ENCODE measurements around the gene PTPRB. TPM values are rescaled to one million over a fixed set of nuclear protein-coding genes. Genes with fewer than 3 reads are reported as not detected.

PTPRB gene
- total RNA-seq, 1 experiment from 2014 or later: not detected

DNA sequence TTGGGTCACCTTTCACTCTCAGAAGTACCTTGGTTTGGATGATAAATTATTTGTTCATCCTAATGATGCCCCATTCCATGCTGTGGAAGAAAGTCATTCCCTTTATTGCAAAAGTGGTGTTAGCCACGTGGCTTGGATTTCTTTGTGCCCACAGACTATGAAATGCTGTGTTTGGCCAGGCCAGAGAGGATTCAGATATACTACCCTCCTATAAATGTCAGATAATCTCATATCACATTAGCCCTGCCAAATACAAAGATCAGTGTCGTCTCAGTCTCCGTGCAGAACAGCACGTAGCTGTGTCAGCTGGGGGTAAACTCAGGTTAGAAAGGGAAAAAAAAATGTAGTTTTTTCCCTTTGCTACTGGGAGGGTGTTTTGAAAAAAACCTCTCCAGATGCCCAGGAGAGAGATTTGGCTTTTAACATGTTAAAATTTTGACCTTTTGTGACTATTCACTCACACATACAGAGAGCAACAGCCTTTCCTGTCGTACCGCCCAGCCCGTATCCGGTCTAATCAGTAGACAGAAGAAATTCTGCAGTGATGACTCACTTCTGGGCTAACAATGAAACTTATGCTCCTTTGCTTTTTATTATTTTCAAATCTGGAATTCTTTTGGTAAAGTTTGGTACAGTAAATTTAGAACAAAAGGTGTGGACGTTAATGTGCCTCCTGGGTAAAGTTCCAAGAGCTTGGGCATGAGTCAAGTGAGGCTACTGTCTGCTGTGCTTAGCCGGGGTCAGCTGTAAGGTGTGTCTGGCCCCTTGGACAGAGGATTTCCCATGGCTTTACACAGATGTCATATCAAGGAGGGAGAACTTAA lies 8.5 kb upstream of the PTPRB start:
- in situ Hi-C loops (cut with HindIII; ENCODE audit: low sequenced_read_pairs): no loop called here
- peak; percentile 35 for DNase-seq (ENCODE audit: low spot score)

DNA sequence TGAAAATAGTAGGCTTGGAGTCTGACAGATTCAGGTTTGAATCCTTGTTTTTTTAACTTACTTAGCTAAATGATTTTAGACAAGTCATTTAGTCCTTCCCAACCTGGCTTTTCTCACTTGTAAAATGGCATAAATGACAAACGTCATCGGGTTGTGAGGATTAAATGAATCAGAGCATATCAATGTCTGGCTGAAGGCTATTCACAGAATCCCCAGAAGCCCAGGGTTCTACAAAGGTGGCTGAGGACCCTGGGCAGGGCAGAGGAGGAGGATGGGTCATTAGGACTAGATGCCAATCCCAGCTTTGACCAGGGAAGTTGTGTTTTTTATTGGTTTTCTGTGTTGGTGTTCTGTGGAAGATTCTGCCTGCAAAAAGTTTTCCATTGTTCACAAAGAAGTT lies 7.6 kb upstream of the PTPRB start:
- in situ Hi-C loops (cut with HindIII; ENCODE audit: low sequenced_read_pairs): no loop called here
- DNase-seq (ENCODE audit: low spot score): no peak

DNA sequence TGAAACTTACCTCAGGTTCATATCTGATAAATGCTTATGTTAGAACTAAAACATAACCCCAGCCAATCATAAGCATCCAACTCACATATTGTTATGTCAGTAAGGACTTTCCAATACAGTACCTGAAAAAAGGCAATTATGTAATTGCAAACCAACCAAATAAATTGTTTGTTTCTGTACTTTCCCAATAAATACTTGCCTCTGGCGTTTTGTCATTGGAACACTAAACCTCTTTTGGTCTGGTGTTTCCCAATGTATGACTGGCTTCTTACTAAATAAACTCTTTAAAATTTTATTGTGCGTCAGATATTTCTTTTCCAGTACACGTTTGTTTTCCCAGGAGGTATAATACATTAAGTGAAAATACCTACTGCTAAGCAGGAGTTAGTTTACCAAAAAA lies 6.7 kb upstream of the PTPRB start:
- in situ Hi-C loops (cut with HindIII; ENCODE audit: low sequenced_read_pairs): no loop called here

DNA sequence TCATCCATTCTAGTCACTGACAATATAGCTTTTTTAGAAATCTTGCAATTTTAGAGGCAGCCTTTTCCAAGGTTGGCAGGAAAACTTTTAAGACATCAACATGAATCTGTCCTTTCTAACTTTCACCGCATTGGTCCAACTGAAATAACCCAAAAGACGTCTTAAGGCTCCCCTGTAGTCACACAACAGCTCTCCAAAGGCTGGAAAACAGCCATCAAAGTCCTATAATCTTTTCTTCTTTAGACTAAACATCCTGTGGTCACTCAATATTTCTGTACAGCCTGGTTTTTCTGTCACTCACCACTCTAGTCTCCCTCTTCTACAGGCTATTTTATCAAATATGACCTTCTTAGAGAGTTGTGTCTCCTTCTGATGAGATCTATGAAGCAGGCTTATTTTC lies 4.5 kb upstream of the PTPRB start:
- no peak for DNase-seq (ENCODE audit: low spot score)
- in situ Hi-C loops (cut with HindIII; ENCODE audit: low sequenced_read_pairs): no loop called here

More for the DNA sequence above, 6.7 kb upstream of the PTPRB start:
- DNase-seq (ENCODE audit: low spot score): no peak

DNA sequence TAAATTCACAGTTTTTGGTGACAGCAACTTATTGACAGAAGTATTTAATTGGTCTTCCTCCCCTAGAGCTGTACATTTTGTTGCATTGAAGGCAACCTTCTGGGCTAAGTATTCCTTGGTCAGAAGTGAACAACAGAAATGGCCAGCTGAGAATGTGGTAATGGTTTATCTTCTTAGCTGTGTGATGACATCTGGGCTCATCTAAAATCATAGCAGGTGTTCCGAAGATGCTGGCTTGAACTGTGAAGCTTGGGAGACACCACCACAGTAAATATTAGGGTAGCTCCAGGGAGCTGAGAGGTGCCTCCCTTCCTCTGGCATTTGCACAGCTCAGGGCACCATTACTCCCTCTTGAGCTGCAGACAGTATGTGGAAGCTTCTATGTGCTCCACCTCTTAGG lies 3.7 kb upstream of the PTPRB start:
- DNase-seq (ENCODE audit: low spot score): no peak
- in situ Hi-C loops (cut with HindIII; ENCODE audit: low sequenced_read_pairs): no loop called here

DNA sequence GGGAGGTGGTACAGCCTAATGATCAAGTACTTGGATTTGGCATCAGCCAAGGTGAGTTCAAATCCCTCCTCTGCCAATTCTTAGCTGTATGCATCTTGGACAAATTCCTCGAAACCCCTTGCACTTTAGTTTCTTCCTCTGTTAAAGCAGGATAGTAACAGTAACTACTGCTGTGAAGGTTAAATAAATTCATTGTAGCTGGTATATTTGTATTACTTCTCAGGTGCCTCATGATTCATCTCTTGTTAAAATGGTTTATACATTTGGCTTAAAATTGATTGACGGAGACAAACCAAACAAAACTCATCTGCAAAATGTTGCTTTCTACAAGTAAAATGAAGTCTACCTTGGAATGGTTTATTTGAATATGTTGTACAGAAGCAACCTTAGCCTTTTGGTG lies 2.3 kb upstream of the PTPRB start:
- in situ Hi-C loops (cut with HindIII; ENCODE audit: low sequenced_read_pairs): no loop called here
- DNase-seq (ENCODE audit: low spot score): no peak

DNA sequence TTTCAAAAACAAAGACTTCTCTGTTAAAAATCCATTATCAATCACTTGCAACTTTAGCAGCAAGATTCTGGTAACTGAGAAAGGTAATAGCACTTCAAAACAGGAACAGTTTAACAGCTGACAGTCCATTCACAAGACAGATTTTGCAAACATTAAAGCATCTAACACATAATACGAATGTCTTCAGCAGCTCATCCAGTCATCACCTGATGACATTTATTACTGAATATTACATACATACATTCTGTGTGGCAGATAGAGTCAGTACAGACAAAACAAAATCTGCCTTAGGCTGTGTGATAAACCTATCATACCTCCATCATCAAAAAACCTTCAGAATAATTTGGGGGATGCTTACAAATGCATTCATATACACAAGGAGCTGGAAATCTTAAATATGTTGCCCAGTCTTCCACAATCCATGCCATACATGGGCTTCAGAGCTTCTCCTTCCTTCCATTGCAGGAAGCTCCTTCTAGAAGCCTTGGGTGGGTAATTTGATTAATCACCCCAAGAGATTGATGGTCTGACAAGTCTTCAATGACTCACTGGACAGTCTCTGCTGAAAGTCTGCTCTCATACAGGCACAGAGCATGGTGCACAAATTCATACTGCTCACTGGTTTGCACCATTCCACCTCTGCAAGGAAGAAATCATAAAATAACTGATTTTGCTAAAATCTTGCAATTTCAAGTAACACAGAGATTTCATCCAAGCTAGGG lies 1.6 kb upstream of the PTPRB start:
- no peak for DNase-seq (ENCODE audit: low spot score)
- in situ Hi-C loops (cut with HindIII; ENCODE audit: low sequenced_read_pairs): no loop called here

DNA sequence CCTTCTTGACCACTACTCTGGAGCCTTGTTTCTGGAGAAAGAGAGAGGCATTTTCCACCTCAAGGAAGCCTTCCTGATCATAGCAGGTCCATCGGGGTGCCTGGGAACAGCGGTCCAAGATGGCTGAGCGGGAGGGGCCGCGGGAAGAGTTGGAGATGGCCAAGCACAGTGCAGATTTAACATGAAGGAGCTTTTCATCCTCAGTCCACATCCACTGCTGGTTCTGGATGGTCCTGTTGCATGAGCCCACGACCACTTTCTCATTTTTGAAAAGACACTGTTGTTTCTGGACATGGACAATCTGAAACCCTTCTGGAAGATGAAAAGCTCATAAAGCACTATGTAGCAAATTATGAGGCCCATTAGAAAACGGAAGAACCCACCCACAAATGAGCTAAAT lies 1.5 kb downstream of the PTPRB start:
- in situ Hi-C loops (cut with HindIII; ENCODE audit: low sequenced_read_pairs): no loop called here
- DNase-seq (ENCODE audit: low spot score): no peak

DNA sequence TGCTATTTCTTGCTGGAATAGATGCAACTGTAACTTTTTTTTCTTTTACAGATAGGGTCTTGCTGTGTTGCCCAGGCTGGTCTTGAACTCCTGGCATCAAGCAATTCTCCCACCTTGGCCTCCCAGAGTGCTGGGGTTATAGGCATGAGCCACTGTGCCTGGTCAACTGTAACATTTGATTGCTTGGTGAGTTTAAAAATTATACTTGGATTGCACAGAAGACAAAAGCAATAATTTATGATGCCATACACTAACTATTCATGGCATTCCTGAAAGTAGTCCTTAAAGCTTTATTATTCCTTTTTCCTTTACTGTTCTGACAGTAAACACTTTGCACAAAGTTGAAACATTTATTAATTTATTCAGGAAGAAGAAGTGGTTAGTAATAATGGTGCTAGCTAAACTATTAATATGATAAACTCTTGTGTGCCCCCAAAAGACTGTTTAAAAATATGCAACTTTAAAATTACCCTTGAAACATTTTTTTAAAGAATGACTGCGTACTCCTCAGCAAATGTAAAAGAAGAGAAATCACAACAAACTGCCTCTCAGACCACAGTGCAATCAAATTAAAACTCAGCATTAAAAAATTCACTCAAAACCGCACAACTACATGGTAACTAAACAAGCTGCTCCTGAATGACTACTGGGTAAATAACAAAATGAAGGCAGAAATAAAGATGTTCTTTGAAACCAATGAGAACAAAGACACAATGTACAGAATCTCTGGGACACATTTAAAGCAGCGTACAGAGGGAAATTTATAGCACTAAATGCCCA lies 8.3 kb downstream of the PTPRB start:
- DNase-seq (ENCODE audit: low spot score): no peak
- in situ Hi-C loops (cut with HindIII; ENCODE audit: low sequenced_read_pairs): no loop called here

DNA sequence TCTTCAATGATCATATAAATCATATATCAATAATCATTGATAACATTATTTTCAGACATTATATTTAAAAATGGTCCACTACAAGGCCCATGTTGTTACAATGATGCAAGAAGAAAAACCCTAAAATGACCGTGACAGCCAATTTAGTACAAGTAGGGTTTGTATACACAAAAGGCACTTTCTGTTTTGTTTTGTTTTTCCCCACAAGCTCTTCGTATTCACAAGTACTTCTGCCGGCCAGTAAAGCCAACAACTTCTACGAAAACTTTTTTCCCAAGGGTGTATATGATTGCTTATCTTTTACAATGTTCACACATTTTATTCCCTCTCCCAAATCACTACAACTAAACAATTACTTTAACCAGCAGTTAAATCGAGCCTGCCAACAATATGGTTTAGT lies 9.6 kb downstream of the PTPRB start:
- in situ Hi-C loops (cut with HindIII; ENCODE audit: low sequenced_read_pairs): no loop called here

DNA sequence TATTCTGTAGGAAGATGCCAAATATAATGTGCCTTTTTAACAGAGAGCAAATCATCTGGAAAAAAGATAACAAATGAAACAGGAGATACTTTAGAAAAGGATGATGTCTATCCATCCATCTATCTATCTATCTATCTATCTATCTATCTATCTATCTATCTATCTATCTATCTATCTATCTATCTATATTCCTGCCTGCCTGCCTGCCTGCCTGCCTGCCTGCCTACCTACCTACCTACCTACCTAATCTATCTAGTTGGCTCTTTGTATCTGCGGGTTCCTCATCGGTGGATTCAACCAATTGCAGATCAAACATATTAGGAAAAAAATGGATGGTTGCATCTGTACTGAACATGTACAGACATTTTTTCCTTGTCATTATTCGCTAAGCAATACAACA lies 11.0 kb downstream of the PTPRB start:
- in situ Hi-C loops (cut with HindIII; ENCODE audit: low sequenced_read_pairs): no loop called here
- no peak for DNase-seq (ENCODE audit: low spot score)

More for the DNA sequence above, 9.6 kb downstream of the PTPRB start:
- DNase-seq (ENCODE audit: low spot score): no peak

DNA sequence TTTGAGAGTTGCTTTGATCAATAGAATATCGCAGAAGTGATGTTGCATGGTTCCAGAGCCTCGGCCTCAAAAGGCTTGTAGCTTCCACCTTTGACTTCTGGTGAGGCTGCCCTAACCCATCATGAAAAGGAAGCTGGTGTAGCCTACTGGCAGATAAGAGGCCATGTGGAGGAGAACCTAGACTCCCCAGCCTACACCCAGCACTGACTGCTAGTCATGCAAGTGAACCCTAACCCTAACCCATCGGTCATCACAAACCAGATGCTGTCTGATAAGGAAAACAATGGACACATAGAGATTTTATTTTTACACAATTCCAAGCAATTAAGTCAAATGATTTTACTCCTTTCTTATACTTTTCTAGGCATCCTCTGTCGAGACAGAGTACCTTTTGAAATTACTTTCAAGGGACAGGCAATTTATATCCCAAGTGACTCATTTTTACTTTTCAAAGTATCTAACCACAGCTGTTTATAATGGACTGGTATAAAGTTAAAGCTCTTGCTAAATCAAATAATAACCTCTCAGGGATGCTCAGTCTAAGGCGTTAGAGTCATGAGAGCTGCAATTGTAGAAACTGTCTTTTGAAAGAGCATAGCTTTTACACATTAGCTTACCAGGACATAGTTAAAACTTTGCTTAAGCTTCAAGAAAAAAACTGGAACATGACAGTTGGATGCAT lies 17.6 kb downstream of the PTPRB start:
- no peak for DNase-seq (ENCODE audit: low spot score)
- in situ Hi-C loops (cut with HindIII; ENCODE audit: low sequenced_read_pairs): no loop called here

DNA sequence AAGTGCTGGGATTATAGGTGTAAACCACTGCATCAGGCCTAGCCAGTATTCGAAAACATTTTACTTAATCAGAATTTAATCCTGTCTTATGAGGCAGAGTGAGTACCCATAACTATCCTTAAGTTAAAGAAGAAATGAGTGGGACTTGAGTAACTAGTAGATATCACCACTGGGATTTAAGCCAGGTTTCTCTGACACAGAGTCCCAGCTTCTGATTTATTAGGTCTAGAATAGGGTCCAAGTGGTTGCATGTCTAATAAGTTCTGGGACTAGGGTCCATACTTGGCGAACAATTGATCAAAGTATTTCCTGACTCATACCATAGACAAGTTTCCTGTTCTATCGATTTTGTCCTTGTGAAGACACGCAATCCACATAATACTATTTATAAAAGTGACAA lies 18.9 kb downstream of the PTPRB start:
- no peak for DNase-seq (ENCODE audit: low spot score)
- in situ Hi-C loops (cut with HindIII; ENCODE audit: low sequenced_read_pairs): no loop called here

DNA sequence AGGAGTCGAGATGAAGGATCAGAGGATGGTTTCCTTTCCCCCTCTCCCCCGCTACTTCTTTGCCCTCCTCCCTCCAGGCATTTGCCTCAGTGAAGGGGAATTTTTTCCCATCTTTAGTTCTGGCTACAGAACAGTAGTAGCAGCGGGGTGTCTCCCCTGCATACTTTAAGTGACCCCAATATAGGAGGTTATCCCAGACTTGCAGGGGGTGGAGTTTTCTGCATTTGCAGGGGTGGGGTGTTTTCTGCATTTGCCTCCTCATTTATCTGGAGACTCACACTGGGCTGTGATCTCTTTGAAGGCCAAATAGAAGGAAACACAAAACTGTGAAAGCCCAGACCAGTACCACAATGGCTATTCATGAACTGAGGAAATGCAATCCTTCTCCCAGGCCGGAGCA lies 19.8 kb downstream of the PTPRB start:
- in situ Hi-C loops (cut with HindIII; ENCODE audit: low sequenced_read_pairs): no loop called here
- no peak for DNase-seq (ENCODE audit: low spot score)

DNA sequence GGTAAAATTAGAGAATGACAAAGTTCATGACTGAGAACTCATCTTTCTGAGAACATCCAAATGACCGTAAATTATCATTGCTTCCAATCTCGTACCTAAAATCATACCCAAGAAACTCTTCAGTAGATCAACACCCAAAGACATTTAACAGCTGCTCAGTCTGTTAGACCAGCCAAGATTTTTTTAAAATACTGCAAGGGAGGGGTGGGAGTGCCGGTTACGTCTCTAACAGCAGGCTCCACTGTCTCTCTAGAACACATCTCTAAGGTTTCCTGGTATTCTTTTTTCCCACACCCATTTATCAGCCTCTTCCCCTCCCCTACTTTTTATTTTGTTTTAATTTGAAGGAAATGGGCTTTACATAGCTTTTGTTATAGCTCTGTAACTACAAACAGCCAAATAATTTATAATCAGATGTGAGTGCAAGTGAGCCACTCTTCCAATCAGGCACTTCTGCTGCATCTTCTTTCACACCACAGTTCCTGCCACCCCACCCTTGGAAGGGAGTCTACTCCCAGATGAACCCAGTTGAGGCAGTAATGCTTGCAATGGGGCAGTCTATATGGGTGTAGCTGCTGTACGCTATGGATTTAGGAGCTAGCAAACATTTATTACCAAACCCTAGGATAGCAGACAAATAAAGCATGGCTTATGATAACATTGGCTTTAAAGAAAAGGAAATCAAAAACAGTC lies 21.9 kb downstream of the PTPRB start:
- in situ Hi-C loops (cut with HindIII; ENCODE audit: low sequenced_read_pairs): no loop called here
- no peak for DNase-seq (ENCODE audit: low spot score)

DNA sequence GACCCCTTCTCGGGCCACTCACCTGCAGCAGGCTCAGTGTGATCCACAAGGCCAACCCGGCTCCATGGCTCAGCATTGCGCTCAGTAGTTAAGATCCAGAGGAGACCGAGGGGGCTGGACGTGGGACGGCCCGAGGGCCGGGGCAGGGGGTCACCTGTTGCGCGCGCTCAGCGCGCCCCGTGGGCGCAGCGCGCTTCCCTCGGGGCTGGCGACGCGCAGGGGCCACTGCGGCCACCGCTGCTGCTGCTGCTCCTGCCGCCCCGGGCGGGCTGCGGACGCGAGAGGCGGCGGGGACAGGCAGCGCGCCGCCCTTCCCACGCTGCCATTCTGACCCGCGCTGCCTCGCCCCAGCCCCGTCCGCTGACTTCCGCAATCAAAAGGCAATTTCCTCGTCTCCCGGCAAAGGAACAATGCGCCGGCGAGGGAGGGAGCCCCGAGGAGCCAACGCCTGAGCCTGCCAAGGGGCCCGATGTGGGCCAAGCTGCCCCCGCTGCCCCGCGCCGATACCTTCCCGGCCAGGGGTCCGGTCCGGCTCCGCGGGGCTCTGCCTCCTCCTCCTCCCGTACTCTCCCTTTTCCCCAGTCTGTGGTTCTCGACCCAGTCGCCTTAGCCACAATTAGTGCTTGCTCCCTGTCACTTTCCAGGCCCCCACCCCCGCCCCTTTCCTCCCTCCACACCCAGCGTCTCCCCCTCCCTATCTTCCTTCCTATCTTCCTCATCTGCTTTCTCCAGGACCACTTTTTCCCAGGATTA lies 27.3 kb downstream of the PTPRB start:
- in situ Hi-C loops (cut with HindIII; ENCODE audit: low sequenced_read_pairs): no loop called here
- peak; percentile 25 for DNase-seq (ENCODE audit: low spot score)

DNA sequence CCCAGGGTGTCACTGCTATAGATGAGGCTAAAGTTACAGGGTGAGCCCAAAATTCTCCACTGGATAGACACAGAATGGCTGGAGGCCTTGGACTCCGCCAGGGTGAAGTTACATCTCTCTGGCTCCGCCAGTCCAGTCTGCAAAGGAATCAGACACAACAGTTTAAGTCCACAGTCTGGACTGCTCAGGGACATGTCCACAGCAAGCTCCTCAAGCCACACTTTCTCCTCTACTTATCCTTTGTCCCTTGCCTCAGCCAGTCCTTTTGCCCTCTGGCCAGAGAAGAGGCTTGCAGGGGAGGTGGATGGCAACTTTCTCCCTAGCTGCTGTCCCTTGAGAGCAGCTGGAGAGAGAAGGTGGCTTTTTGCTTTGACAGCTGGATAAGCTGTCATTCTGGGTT lies 28.0 kb downstream of the PTPRB start:
- no peak for DNase-seq (ENCODE audit: low spot score)
- in situ Hi-C loops (cut with HindIII; ENCODE audit: low sequenced_read_pairs): no loop called here

DNA sequence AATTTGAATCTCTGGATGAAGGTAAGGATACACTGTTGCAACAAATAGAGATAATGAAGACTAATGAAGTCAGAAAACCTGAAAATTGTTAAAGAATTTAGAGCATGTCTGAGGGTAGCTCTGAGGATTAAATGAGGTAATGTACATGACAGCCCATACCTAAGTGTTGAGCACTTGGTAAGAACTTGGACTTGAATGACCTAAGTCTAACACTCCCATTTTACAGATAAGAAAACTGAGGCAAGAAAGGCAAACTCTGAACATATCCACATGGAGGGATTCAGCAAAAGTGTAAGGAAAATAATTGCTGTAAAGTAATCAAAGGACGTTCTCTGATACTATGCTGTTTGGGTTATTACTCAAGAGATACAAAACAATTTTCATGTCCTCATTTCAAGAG lies 29.0 kb downstream of the PTPRB start:
- in situ Hi-C loops (cut with HindIII; ENCODE audit: low sequenced_read_pairs): no loop called here

More for the DNA sequence above, 29.0 kb downstream of the PTPRB start:
- DNase-seq (ENCODE audit: low spot score): no peak
